HFF-Myc (cell line): Measurements from ENCODE around the gene ADAMTS12.

Source experiments
- DNase-seq: peaks from one replicate; pipeline ENCODE4 v3.0.0-alpha.2; 2011; ENCODE audit warnings: low read depth; ENCODE audit errors: extremely low read depth
- H3K4me3 ChIP-seq: replicated peaks from 2 replicates; pipeline ENCODE4 v1.5.1; 2011; ENCODE audit warnings: low read depth, mild to moderate bottlenecking, control low read depth, low read length
- TF ChIP-seq, protein P1 (sequence below): IDR thresholded peaks from 2 replicates; pipeline ENCODE4 v1.5.1; 2012; ENCODE audit warnings: mild to moderate bottlenecking, low read depth, low read length, control low read depth; ENCODE audit errors: missing control alignments

Gene ADAMTS12

DNA sequence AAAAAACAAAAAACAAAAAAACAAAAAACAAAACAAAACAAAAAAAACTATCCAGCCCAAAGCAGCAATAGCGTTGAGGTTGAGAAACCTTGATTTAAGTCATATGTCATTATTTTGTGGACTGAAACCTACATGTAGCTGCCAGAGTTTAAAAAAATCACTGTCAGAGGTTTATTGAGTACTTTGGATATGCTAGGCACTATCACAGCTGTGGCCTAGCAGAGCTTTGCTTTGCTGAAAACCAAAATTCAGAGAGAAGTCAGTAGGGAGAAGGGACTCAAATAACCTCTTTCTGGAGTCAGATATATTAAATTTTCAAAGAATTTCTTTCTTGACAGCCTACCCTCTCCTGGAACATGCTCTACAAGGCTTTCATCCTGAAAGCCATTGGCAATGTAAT is 299.5 kb downstream of the ADAMTS12 start:
- no peak overlapping the region for H3K4me3 ChIP-seq
- no peak for DNase-seq
- TF ChIP-seq, protein P1, sequence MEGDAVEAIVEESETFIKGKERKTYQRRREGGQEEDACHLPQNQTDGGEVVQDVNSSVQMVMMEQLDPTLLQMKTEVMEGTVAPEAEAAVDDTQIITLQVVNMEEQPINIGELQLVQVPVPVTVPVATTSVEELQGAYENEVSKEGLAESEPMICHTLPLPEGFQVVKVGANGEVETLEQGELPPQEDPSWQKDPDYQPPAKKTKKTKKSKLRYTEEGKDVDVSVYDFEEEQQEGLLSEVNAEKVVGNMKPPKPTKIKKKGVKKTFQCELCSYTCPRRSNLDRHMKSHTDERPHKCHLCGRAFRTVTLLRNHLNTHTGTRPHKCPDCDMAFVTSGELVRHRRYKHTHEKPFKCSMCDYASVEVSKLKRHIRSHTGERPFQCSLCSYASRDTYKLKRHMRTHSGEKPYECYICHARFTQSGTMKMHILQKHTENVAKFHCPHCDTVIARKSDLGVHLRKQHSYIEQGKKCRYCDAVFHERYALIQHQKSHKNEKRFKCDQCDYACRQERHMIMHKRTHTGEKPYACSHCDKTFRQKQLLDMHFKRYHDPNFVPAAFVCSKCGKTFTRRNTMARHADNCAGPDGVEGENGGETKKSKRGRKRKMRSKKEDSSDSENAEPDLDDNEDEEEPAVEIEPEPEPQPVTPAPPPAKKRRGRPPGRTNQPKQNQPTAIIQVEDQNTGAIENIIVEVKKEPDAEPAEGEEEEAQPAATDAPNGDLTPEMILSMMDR = no peak

DNA sequence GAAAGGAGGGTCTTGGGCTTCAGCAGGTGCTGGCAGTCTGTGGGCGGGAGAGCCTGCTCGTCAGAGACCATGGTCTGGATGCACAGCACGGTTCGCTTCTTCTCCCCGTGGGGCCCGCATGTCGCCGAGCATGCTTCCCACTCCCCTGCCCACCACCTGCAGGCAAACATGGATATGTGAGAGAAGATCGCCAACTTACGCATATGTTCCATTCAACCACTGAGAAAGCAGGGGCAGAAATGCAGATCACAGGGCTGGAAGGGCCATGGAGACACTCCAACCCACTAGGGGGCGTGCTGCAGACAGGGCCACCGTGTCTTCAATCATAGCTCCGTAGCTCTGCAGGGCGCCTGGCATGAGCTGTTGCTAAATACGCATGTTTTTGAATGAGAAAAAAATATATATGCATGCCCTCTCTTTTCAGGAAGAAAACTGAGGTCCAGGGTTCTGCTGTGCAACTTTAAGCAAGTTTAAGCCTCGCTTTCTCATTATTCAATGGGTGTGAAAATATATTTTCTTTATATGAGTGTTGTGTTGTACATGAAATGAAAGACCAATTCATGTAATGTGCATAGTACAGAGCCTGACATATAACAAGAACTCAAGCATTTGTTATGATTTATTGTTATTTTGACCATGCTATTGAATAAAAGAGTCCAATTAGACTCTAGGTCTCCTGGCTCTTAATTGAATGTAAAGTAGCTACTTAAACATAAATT is 303.0 kb downstream of the ADAMTS12 start:
- no peak overlapping the region for H3K4me3 ChIP-seq
- no peak for DNase-seq
- TF ChIP-seq, protein P1 = peak; percentile 61

DNA sequence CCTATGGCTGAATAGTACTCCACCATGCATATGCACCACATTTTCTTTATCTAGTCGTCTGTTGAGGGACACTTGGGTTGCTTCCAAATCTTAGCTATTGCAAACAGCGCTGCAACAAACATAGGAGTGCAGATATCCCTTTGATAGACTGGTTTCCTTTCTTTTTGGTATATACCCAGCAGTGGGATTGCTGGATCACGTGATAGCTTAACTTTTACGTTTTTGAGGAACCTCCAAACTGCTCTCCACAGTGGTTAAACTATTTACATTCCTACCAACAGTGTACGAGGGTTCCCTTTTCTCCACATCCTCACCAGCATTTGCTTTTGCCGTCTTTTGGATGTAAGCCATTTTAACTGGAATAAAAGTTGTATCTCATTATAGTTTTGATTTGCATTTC is 308.5 kb downstream of the ADAMTS12 start:
- no peak for DNase-seq
- TF ChIP-seq, protein P1 = no peak

DNA sequence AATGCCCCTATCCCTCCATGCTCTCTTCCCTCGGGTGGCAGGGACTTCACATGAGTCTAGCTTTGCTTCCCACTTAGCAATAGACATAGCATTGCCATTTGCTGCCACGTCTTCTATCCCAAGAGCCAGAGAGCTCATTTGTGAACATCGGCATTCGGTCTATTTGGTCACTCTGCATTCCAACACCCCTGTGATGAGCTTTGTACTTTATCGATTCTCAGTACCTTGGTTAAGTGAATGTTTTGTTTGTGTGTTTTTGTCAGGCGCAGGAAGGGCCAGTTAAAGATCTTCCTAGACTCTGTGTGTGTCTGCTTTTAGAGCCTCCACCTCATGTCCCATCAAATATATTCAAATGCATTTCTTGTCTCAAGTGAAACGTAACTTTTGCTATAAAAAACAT is 309.4 kb downstream of the ADAMTS12 start:
- TF ChIP-seq, protein P1 = no peak
- DNase-seq = no peak
- no peak overlapping the region for H3K4me3 ChIP-seq

More for the DNA sequence above, 308.5 kb downstream of the ADAMTS12 start:
- no peak overlapping the region for H3K4me3 ChIP-seq

DNA sequence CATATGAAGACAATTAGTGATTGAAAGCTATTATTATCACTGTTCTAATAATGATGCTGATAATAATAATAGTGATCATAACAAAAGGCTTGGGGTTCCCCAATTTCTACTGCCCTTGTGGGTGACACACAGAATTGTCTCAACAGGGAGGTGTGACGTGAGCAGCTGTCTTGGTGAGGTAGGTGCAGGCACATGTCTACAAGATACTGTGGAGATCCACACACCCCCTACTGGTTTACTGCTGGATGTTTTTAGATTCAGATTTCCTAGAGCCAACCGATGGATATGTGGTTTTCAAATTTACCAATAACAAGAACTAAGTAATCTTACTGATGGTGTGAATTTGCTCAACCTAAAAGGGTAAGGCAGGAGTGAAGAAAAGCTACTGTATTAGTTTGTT is 312.0 kb downstream of the ADAMTS12 start:
- no peak overlapping the region for H3K4me3 ChIP-seq
- DNase-seq = no peak
- TF ChIP-seq, protein P1 = no peak

DNA sequence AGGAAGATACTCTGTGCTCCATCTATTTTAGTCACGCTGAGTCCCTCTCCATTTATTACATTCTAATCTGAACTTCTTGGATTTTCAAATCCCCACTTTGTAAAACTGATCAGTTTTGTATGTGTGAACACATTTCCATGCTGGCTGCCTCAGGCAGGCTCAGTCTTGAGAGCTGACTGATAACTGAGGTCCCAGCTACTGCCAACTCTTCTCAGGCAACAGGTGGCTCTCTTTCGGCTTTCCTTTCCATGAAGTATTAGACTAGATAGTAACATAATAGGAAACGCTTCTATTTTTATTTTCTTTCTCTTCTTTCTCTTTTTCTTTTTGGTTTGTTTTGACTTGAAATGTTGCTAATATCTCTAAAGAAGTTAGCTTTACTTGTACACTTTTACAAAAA is 312.6 kb downstream of the ADAMTS12 start:
- TF ChIP-seq, protein P1 = no peak
- DNase-seq = no peak
- H3K4me3 ChIP-seq = no peak overlapping the region
